MM.1S (cell line): Measurements from ENCODE around the gene USP6NL.

Experiments used
- DNase-seq: peaks from one replicate; pipeline ENCODE4 v3.0.0-alpha.2; 2015
- H2AFZ ChIP-seq: fragments of 300-600 bp; sonication (generic); 2 replicates; pipeline ENCODE4 v1.6.0; 2016; ENCODE audit warnings: antibody characterized with exemption, low read length
- H3F3A ChIP-seq: fragments of 300-600 bp; sonication (generic); 2 replicates; pipeline ENCODE4 v1.6.1; 2016; ENCODE audit warnings: mild to moderate bottlenecking, antibody characterized with exemption, low read length, moderate library complexity, mixed read lengths; ENCODE audit not compliant: insufficient read depth
- H3K27ac ChIP-seq: fragments of 300-600 bp; sonication (generic); 2 replicates; pipeline ENCODE4 v1.5.1; 2016; ENCODE audit warnings: mild to moderate bottlenecking, low read length
- H3K27me3 ChIP-seq: fragments of 300-600 bp; sonication (generic); replicated peaks from 2 replicates; pipeline ENCODE4 v1.6.0; 2016; ENCODE audit warnings: low read length; ENCODE audit not compliant: insufficient read depth
- H3K36me3 ChIP-seq: fragments of 300-600 bp; sonication (generic); replicated peaks from 2 replicates; pipeline ENCODE4 v1.6.1; 2016; ENCODE audit warnings: mild to moderate bottlenecking, low read length, mixed read lengths; ENCODE audit not compliant: insufficient read depth
- H3K4me1 ChIP-seq: fragments of 300-600 bp; sonication (generic); 2 replicates; pipeline ENCODE4 v1.6.1; 2016; ENCODE audit warnings: low read length, mixed read lengths
- H3K4me2 ChIP-seq: fragments of 300-600 bp; sonication (generic); 2 replicates; pipeline ENCODE4 v1.6.0; 2016; ENCODE audit warnings: low read depth, low read length
- H3K4me3 ChIP-seq: fragments of 300-600 bp; sonication (generic); 2 replicates; pipeline ENCODE4 v1.5.1; 2016; ENCODE audit warnings: low read length, mixed read lengths
- H3K79me2 ChIP-seq: fragments of 300-600 bp; sonication (generic); 2 replicates; pipeline ENCODE4 v1.6.1; 2016; ENCODE audit warnings: mixed run types, low read length, mixed read lengths
- H3K9ac ChIP-seq: fragments of 300-600 bp; sonication (generic); 2 replicates; pipeline ENCODE4 v1.6.1; 2016; ENCODE audit warnings: low read length, mixed read lengths
- H3K9me2 ChIP-seq: fragments of 300-600 bp; sonication (generic); replicated peaks from 2 replicates; pipeline ENCODE4 v1.6.1; 2016; ENCODE audit warnings: mild to moderate bottlenecking, low read length, mixed read lengths; ENCODE audit not compliant: insufficient read depth
- H3K9me3 ChIP-seq: fragments of 300-600 bp; sonication (generic); replicated peaks from 2 replicates; pipeline ENCODE4 v1.6.1; 2016; ENCODE audit warnings: mild to moderate bottlenecking, low read length, mixed read lengths; ENCODE audit not compliant: insufficient read depth
- H4K20me1 ChIP-seq: fragments of 300-600 bp; sonication (generic); 2 replicates; pipeline ENCODE4 v1.6.1; 2016; ENCODE audit warnings: mild to moderate bottlenecking, low read length, moderate library complexity, mixed read lengths; ENCODE audit not compliant: insufficient read depth
- CTCF ChIP-seq: fragments of 300-600 bp; sonication (generic); IDR thresholded peaks from 2 replicates; pipeline ENCODE4 v1.5.1; 2016; ENCODE audit warnings: antibody characterized with exemption, low read length, mixed read lengths
- EZH2 ChIP-seq: fragments of 300-600 bp; sonication (generic); optimal IDR thresholded peaks from 2 replicates; pipeline ENCODE3; 2017; ENCODE audit warnings: low read depth, mild to moderate bottlenecking, antibody characterized with exemption, low read length, mixed read lengths
- EZH2phosphoT487 ChIP-seq: fragments of 300-600 bp; sonication (generic); IDR thresholded peaks from 2 replicates; pipeline ENCODE4 v1.6.1; 2018; ENCODE audit warnings: antibody characterized with exemption, low read length

The USP6NL gene

GRCh38 chr10:11551104-11551503, 60.3 kb downstream of the USP6NL start:
- Histone ChIP-seq H3K27me3 (no peaks in the 10 kb centered on the region), H2AFZ (no peak overlapping the region), H3K9me3 (no peaks in the 10 kb centered on the region), H3K27ac (no peak overlapping the region), H3K4me2 (no peak overlapping the region), H3K36me3 (no peaks in the 10 kb centered on the region), H3K79me2 (no peaks in the 10 kb centered on the region), H3K4me1 (peaks cover 25% of the 10 kb centered on the region), H3K4me3 (no peak overlapping the region), H3K9ac (no peak overlapping the region), H4K20me1 (no peaks in the 10 kb centered on the region), H3F3A (peaks cover 10% of the 10 kb centered on the region), H3K9me2 (no peaks in the 10 kb centered on the region)
- no peak for TF ChIP-seq EZH2
- no peak for DNase-seq

- Histone ChIP-seq H3K9me2 (no peaks in the 10 kb centered on the region), H4K20me1 (no peaks in the 10 kb centered on the region), H3F3A (peaks cover 2% of the 10 kb centered on the region; the same call in 1 of the 2 replicates), H3K27ac (no peak overlapping the region), H3K4me1 (peaks cover 17% of the 10 kb centered on the region), H3K9ac (no peak overlapping the region), H3K27me3 (no peaks in the 10 kb centered on the region), H3K4me2 (no peak overlapping the region), H3K4me3 (no peak overlapping the region), H2AFZ (no peak overlapping the region), H3K79me2 (no peaks in the 10 kb centered on the region), H3K36me3 (no peaks in the 10 kb centered on the region), H3K9me3 (no peaks in the 10 kb centered on the region)
- DNase-seq = no peak
- no peak for TF ChIP-seq EZH2
- TF ChIP-seq CTCF = no peak
- no peak for TF ChIP-seq EZH2phosphoT487
These were observed 62.7 kb downstream of the USP6NL start for GRCh38 chr10:11548768-11549099.

- TF ChIP-seq EZH2phosphoT487 (no peak), EZH2 (no peak), CTCF (no peak)
- Histone ChIP-seq H3K9me2 (no peaks in the 10 kb centered on the region), H3K4me2 (no peak overlapping the region), H3K27me3 (no peaks in the 10 kb centered on the region), H4K20me1 (no peaks in the 10 kb centered on the region), H2AFZ (no peak overlapping the region), H3F3A (no peaks in the 10 kb centered on the region), H3K9me3 (no peaks in the 10 kb centered on the region), H3K36me3 (no peaks in the 10 kb centered on the region), H3K4me1 (peaks cover 12% of the 10 kb centered on the region), H3K4me3 (no peak overlapping the region), H3K27ac (no peak overlapping the region), H3K79me2 (no peaks in the 10 kb centered on the region), H3K9ac (no peak overlapping the region)
- DNase-seq = no peak
These were observed 63.2 kb downstream of the USP6NL start for GRCh38 chr10:11548065-11548767.

- no peaks in the 10 kb centered on the region for H3K9me3 ChIP-seq
These were observed 64.9 kb downstream of the USP6NL start for GRCh38 chr10:11546581-11546980.

More at GRCh38 chr10:11546581-11546980, 64.9 kb downstream of the USP6NL start:
- H3K9ac ChIP-seq = no peak overlapping the region
- no peaks in the 10 kb centered on the region for H3K4me1 ChIP-seq
- H3K9me2 ChIP-seq = no peaks in the 10 kb centered on the region
- TF ChIP-seq CTCF (no peak), EZH2 (no peak), EZH2phosphoT487 (no peak)
- H3K79me2 ChIP-seq = no peaks in the 10 kb centered on the region
- no peaks in the 10 kb centered on the region for H3K36me3 ChIP-seq
- no peak for DNase-seq
- H3K4me2 ChIP-seq = no peak overlapping the region
- H3K27ac ChIP-seq = no peak overlapping the region
- no peaks in the 10 kb centered on the region for H3K27me3 ChIP-seq
- H4K20me1 ChIP-seq = no peaks in the 10 kb centered on the region
- no peak overlapping the region for H2AFZ ChIP-seq
- H3F3A ChIP-seq = no peaks in the 10 kb centered on the region
- no peak overlapping the region for H3K4me3 ChIP-seq
